Type B pancreatic cell (in vitro differentiated cells): Measurements from ENCODE around the gene GAREM1. TPM values are rescaled to one million over a fixed set of nuclear protein-coding genes. Genes with fewer than 3 reads are reported as not detected.

Experiments
- DNase-seq: peaks from one replicate; pipeline ENCODE4 v3.0.0; 2021; ENCODE audit warnings: mixed read lengths; ENCODE audit not compliant: unreplicated experiment; ENCODE audit errors: extremely low spot score
- H3K27ac Mint-ChIP-seq: 2 replicates; pipeline ENCODE4 v1.8.0; 2021; ENCODE audit warnings: mild to moderate bottlenecking, mixed read lengths
- H3K27me3 Mint-ChIP-seq: 2 replicates; pipeline ENCODE4 v1.8.0; 2021; ENCODE audit warnings: mixed read lengths
- H3K36me3 Mint-ChIP-seq: 2 replicates; pipeline ENCODE4 v1.8.0; 2021; ENCODE audit warnings: mixed read lengths
- H3K4me1 Mint-ChIP-seq: one replicate; pipeline ENCODE4 v1.8.0; 2021; ENCODE audit warnings: mixed read lengths; ENCODE audit not compliant: unreplicated experiment
- H3K4me3 Mint-ChIP-seq: 2 replicates; pipeline ENCODE4 v1.8.0; 2021; ENCODE audit warnings: mild to moderate bottlenecking, mixed read lengths
- H3K9me3 Mint-ChIP-seq: 2 replicates; pipeline ENCODE4 v1.8.0; 2021; ENCODE audit warnings: mixed read lengths
- total RNA-seq: library from RNA; stranded (reverse); gene quantifications from 2 replicates; pipeline ENCODE4 v1.2.1, GENCODE V29; 2021; ENCODE audit warnings: low replicate concordance
- TF ChIP-seq, protein P1 (sequence below): fragments of 200-600 bp; sonication (generic); conservative IDR thresholded peaks from 2 replicates; pipeline ENCODE4 v1.5.0; 2021; ENCODE audit warnings: antibody characterized with exemption, mild to moderate bottlenecking

GAREM1 gene
- total RNA-seq, 1 donor from 2014 or later: 17.8 TPM

DNA sequence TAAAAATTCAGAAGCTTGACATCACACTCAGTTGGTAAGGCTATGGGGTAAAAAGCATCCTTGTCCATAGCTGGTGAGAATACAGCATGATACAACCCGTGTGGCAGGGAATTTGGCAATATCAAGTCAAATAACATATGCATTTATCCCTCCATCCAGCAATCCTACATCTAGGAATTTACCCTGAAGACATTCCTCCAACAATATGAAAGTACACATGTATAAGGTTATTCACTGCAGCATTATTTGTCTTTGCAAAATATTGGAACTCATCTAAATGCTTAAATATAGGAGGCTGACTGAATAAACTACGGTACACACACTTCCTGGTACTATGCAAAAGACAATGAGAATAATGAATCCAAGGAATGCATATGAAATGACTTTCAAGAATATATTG is 179.9 kb downstream of the GAREM1 start:
- Mint-ChIP-seq H3K4me3 (no peak overlapping the region), H3K4me1 (no peaks in the 10 kb centered on the region), H3K27me3 (no peaks in the 10 kb centered on the region), H3K36me3 (peaks cover 11% of the 10 kb centered on the region), H3K27ac (no peak overlapping the region), H3K9me3 (no peaks in the 10 kb centered on the region)
- no peak for DNase-seq
- TF ChIP-seq, protein P1, sequence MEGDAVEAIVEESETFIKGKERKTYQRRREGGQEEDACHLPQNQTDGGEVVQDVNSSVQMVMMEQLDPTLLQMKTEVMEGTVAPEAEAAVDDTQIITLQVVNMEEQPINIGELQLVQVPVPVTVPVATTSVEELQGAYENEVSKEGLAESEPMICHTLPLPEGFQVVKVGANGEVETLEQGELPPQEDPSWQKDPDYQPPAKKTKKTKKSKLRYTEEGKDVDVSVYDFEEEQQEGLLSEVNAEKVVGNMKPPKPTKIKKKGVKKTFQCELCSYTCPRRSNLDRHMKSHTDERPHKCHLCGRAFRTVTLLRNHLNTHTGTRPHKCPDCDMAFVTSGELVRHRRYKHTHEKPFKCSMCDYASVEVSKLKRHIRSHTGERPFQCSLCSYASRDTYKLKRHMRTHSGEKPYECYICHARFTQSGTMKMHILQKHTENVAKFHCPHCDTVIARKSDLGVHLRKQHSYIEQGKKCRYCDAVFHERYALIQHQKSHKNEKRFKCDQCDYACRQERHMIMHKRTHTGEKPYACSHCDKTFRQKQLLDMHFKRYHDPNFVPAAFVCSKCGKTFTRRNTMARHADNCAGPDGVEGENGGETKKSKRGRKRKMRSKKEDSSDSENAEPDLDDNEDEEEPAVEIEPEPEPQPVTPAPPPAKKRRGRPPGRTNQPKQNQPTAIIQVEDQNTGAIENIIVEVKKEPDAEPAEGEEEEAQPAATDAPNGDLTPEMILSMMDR: no peak

DNA sequence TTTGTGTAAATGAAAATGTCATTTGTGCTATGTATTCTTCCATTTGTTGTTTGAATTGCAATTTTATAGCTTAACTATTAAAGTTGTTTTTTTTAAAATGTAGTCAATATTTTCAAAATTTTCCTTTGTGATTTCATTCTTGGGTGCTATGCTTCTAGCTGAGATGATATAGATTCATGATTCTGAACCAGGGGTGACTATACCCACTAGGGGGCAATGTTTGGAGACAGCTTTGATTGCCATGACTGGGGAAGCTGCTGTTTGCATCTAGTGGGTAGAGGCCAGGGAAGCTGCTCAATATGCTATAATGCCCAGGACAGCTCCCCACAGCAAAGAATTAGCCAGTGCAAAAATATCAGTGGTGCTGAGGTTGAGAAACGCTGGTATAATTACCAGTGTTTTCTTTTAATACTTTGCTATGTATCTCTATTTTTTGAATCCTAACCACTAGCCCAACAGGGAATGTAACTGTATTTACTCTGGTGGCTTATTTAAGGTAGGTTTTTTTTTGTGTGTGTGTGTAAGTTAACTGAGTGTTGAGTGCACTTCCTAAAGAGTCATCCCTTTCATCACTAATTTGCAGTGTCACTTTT is 181.1 kb downstream of the GAREM1 start:
- H3K36me3 Mint-ChIP-seq: peaks cover 17% of the 10 kb centered on the region
- H3K9me3 Mint-ChIP-seq: no peaks in the 10 kb centered on the region
- DNase-seq: no peak
- H3K27me3 Mint-ChIP-seq: no peaks in the 10 kb centered on the region
- H3K4me3 Mint-ChIP-seq: no peak overlapping the region
- H3K4me1 Mint-ChIP-seq: no peaks in the 10 kb centered on the region
- TF ChIP-seq, protein P1: peak; percentile 82
- H3K27ac Mint-ChIP-seq: no peak overlapping the region

DNA sequence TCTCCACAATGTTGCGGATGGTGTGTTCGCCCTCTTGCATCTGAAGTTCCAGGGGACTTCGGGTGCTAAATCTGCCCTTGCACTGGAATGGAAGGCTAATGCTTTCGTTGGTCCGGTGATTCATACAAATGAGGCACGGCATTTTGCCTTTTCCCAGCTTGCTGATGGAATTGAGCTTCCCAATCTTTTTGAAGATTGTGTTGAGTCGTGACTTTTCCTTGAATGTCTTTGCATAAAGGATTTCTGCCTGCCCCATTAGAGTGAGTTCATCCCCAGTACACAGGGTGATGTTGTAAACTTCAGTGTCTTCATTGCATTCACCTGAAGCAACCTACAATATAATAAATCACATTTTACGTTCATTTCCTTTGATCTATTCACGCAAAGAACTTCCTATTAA is 182.8 kb downstream of the GAREM1 start:
- Mint-ChIP-seq H3K9me3 (no peaks in the 10 kb centered on the region), H3K27ac (no peak overlapping the region), H3K4me1 (no peaks in the 10 kb centered on the region), H3K4me3 (no peak overlapping the region), H3K27me3 (no peaks in the 10 kb centered on the region), H3K36me3 (peaks cover 17% of the 10 kb centered on the region)
- TF ChIP-seq, protein P1: no peak
- no peak for DNase-seq

DNA sequence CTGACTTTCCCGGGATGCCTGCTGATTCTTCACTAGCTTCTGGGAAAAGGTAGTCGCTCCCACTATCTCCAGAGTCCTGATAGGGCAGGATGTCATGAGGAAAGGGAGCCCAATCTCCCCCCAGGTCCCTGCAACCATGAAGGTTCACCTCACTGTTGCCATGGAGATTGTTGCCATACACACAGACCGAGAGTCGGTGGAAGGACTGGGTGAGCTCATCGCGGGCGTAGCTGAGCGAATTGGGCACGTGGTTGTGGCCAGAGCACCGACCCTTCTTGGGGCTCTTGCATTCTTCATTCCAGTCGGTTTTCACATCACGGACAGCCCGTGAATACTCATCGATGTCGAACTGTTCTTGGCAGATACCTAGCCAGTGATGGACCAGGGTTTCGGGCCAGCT is 183.4 kb downstream of the GAREM1 start:
- no peak for DNase-seq
- Mint-ChIP-seq H3K9me3 (no peaks in the 10 kb centered on the region), H3K27me3 (no peaks in the 10 kb centered on the region), H3K4me3 (no peak overlapping the region), H3K36me3 (peaks cover 17% of the 10 kb centered on the region), H3K4me1 (no peaks in the 10 kb centered on the region), H3K27ac (no peak overlapping the region)
- TF ChIP-seq, protein P1: no peak

DNA sequence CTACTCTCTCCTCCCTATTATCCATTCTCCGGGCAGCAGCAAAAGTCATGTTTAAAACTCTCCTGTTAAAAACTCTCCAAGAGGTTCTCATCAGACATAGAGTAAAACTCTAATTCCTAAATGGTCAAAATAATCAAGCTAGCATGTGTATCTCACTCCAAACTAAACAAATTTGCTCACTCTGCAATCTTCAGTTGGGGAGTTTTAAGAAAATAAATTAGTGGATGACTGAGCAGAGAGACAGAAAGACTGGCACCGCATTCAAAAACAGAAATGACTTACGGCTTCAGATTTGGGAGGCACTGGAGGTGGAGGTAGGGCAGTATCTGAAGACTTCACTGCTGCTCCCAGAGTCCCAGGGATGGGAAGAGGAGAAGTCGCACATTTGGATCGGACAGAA is 183.9 kb downstream of the GAREM1 start:
- no peak overlapping the region for H3K4me3 Mint-ChIP-seq
- H3K27ac Mint-ChIP-seq: no peak overlapping the region
- DNase-seq: no peak
- H3K4me1 Mint-ChIP-seq: no peaks in the 10 kb centered on the region
- no peaks in the 10 kb centered on the region for H3K27me3 Mint-ChIP-seq
- H3K9me3 Mint-ChIP-seq: no peaks in the 10 kb centered on the region
- H3K36me3 Mint-ChIP-seq: peaks cover 17% of the 10 kb centered on the region
- TF ChIP-seq, protein P1: no peak

DNA sequence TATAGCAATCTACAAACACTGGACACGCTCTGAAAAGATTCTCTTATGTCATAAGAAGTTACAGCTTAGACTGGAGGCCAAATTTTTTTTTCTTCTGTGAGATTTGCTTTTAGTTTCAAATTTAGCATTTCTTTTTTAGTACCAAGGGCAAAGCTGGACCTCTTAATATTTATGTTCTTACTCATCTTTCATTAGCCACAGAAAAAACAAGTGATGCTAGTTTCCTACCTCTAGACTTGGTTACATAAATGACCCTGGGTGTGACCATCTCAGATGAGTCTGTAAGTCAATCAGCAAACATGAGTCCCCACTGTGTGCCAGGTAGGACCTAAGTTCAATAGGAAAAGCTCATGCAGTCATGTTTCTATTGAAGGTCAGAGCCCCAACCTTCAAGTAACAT is 186.4 kb downstream of the GAREM1 start:
- no peak overlapping the region for H3K4me3 Mint-ChIP-seq
- H3K36me3 Mint-ChIP-seq: peaks cover 17% of the 10 kb centered on the region
- no peak for DNase-seq
- TF ChIP-seq, protein P1: no peak
- no peaks in the 10 kb centered on the region for H3K4me1 Mint-ChIP-seq
- no peak overlapping the region for H3K27ac Mint-ChIP-seq
- H3K9me3 Mint-ChIP-seq: no peaks in the 10 kb centered on the region
- H3K27me3 Mint-ChIP-seq: no peaks in the 10 kb centered on the region
